ENCODE results near the gene CSNK2A1.
"Not testable (repeated sequence)": the region's sequence is repeated elsewhere in the genome, so short reads cannot be mapped to it uniquely, and the experiment has no call there.

Gene CSNK2A1

DNA sequence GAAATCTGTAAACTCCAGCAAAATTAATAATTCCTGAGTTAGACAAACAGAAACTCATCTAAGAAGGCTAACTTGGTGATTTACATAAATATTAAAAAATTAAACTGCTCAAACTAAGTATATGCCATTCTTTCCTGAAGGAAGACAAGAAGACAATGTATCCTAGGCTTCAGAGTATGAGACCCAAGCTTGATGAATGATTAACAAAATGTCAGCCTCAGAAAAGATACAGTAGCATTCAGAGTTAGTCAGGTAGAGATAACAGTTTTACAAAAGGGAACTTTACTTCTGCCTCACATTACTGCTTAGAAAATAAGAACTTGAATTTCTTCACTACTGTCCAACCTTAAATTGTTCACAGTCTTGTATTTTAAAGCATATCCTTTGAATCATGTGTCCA lies 12.0 kb downstream of the CSNK2A1 start:
- no peak for DNase-seq

DNA sequence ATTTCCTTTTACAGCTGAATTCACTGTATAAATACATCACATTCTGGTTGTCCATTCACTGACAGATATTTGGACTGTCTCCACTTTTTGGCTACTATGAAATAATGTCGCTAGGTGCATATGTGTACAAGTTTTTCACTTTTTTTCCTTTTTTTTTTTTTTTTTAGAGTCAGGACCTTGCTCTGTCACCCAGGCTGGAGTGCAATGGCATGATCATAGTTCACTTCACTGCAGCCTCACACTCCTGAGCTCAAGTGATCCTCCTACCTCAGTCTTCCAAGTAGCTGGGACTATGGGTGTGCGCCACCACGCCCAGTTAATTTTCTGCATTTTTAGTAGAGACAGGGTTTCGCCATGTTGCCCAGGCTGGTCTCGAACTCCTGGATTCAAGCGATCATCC lies 13.3 kb downstream of the CSNK2A1 start:
- no peak for DNase-seq

DNA sequence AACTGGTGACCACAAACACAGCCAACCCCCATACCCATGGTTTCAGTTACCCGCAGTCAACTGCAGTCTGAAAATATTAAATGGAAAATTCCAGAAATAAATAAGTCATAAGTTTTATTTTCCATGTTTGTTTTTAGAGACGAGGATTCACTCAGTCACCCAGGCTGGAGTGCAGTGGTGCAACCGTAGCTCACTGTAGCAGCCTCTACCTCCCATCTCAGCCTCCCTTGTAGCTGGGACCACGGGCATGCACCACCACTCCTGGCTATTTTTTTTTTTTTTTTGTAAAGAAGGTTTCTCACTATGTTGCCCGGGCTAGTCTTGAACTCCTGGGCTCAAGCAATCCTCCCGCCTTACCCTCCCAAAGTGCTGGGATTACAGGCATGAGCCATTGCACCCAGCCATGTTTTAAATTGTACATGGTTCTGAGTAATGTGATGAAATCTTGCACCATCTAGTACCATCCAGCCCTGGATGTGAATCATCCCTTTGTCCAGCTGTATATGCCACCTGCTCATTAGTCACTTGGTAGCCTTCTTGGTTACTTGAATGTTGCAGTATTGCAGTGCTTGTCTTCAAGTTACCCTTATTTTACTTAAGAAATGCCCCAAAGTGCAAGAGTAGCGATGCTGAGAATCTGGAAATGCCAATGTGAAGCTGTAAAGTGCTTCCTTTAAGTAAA lies 14.5 kb downstream of the CSNK2A1 start:
- DNase-seq = no peak

DNA sequence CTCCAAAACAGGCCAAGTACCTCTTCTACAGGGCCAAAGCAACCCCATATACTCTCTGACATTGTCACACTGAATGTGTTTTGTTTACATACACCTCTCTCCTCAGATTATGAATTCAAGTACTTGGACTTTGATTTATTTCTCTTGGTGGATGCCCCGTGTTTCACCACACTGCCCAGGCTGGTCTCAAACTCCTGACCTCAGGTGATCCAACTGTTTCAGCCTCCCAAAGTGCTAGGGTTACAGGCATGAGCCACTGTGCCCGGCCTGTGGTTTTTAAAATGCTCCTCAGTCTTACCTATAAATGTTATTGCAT lies 16.1 kb downstream of the CSNK2A1 start:
- DNase-seq = no peak

DNA sequence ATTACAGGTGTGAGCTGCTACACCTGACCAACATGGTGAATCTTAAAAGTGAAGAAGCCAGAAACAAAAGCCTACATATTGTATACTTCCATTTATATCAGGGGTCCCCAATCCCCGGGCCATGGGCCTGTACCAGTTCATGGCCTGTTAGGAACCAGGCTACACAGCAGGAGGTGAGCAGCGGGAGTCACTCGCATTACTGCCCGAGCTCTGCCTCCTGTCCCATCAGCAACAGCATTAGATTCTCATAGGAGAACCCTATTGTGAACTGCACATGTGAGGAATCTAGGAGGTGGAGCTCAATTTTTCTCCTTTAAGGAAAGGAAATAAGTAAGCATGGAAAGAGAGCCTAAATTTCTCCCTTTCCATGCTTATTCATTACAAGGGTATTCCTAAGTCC lies 21.7 kb downstream of the CSNK2A1 start:
- no peak for DNase-seq

DNA sequence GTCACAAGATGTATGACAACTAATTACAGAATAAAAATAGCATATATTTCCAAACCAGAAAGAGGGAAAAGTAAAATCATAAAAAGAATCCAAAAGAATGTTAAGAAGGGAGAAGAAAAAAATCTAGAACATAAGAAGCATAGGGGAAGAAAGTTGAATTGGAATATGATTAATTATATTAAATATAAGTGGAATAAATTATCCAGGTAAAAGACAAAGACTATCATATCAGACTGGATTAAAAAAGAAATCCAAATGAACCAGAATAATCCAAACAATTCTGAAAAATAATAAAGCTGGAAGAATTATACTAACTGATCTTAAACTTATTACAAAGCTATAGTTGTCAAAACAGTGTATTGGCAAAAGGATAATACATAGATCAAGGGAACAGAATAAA lies 23.6 kb downstream of the CSNK2A1 start:
- no peak for DNase-seq

DNA sequence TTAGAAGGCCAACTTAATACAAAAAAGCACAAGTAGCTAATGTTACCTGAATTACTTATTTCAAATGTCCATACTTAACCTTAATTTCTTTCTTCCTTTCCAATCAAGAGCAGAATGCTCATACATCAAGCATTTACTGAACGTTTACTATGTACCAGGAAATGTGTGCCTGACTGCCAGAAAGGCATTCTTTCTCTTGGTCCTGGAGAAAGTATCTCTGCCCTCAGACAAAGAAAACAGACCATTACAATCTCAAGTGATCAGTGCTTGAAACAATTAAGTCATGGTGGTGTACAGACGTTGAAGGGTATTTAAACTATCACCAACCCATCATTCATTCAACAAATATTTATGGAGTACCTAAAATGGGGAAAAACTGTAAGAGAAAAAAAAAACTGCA lies 26.4 kb downstream of the CSNK2A1 start:
- no peak for DNase-seq

DNA sequence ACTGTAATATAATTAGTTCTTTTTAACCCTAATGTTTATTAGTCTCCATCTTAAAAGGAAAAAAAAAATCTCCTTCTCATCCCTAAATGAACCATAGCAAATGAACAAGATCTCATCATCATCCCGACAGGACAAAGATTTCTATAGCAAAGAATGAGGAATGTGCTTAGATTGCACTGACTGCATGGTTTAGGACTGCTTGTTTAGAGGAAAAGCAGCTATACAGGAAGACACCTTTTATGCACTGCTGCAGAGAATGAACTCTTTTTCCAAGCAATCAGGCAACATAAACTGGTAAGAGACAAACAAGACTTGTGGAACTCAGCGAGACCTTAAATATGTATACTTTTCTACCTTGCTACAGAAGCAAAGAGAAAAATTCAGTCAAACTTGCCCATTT lies 26.8 kb downstream of the CSNK2A1 start:
- DNase-seq = no peak

DNA sequence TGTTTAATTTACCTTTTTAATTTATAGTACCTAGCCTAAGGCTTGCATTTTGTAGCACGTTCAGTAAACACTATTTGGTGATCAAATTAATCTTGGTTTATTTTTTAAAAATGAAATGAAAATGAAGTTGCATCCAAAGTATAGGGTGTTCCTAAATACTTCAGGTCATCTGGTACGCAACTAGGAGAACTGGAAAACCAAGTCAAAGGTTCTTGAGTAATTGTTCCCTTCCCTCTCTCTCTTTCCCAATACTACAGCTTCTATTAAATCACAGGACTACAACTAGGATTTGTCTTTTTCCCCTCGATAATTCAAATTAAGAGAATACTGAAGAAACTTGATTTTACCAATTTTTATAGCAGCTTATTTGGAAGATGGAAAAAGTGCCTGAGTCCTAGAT lies 27.9 kb downstream of the CSNK2A1 start:
- no peak for DNase-seq

DNA sequence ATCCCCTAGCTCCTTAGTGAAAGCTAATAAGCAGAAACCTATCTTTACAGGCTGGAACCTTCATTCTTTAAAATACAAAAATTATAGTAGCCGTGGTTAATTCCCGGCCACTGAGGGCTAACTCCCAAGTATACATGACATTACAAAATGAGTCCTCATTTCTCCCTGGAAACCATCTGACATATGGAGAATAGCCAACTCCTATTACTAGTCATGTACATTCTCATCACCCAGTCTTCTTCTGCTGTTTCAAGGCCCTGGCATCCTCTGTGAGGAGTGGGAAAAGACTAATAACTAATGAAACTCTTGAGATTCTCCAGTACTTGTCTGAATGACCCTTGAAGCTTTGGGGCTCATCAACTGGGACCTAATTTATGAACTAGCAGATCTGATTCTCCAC lies 30.2 kb downstream of the CSNK2A1 start:
- DNase-seq = no peak

DNA sequence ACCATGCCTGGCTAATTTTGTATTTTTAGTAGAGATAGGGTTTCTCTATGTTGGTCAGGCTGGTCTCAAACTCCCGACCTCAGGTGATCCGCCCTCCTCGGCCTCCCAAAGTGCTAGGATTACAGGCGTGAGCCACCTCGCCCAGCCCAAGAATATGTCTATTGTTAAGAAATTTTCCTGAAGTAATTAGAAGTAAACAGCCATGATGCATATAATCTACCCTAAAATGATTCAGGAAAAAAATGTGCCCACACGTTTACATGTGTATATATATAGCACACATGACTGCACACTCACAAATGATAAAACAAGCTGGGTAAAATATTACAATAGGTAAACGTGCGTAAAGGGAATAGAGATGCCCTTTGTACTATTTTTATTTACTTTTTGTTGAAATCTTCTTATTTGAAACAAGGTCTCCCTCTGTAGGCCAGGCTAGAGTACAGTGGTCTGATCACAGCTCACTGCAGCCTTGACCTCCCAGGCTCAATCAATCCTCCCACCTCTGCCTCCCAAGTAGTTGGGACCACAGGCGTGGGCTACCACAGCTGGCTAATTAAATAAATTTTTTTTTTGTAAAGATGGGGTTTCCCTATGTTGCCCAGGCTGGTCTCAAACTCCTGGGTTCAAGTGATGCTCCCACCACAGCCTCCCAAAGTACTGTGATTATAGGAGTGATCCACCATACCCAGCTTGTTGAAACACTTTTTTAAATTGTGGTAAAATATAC lies 33.1 kb downstream of the CSNK2A1 start:
- DNase-seq = not testable (repeated sequence)

DNA sequence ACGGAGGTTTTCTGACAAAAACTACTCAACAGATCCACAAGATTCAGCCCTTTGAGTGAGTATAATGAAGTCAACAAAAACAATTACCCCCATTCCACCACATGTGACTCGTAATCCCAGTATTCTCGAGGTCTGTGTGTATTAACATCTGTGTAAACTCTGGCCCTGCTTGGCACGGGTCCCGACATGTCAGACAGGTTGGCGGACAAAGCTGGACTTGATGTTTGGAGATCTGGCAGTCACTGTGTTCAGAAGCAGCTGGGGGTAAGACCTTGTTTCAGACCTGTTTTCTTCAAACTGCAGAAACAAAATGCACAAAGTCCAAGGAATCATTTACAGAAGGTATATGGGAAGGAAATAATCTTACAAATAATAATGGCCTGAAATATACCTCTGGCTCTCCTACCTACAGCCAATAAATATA lies 35.2 kb downstream of the CSNK2A1 start:
- not testable (repeated sequence) for DNase-seq

DNA sequence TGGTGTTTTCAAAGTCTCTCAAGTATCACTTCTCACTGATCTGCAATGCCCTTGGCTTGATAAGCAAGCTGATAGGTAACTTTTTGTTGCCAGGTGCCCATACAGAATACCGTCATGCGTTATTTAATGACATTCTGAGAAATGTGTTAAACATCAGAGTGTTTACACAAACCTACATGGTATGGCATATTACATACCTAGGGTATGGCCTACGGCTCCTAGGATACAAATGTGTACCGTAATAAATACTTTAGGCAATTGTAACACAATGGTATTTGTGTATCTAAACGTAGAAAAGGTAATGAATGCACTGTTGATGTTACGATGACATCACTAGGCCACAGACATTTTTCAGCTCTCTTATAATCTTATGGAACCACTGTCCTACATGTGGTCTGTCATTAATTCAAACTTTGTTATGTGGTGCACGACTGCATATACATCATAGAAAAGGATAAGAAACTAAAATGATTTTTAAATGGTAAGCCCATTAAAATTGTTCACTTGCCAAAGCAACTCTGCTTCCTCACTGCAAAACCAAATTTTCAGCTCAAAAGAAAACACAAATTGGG lies 35.7 kb downstream of the CSNK2A1 start:
- DNase-seq = no peak

DNA sequence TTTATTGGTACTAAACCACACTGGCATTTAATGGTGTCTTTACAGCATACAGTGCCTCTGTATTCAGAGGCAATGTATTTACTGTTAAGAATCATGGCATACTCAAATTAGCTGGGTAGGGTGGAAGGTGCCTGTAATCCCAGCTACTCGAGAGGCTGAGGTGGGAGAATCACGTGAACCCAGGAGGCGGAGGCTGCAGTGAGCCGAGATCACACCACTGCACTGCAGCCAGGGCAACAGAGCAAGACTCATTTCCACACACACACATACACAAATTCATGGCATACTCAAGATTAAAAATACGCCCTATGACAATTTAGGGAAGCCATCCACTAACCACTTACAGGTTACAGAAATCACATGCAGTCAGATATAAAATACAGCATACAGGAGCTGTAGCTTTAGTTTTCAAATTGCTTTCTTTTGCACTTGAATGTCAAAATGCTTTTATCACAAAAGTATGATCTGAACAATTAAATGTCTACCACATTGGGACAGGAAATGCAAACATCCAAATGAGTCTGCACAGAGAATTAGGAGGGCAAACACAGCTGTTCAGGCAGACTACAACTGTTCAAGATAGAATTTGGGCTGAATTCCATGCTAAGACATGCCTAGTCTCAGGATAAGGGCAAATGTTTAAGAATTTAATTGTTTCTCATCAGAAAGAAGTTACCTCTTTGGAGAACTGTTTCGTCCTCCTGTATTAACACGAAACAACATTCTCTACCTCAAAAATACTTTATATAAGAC lies 36.4 kb downstream of the CSNK2A1 start:
- DNase-seq = no peak

DNA sequence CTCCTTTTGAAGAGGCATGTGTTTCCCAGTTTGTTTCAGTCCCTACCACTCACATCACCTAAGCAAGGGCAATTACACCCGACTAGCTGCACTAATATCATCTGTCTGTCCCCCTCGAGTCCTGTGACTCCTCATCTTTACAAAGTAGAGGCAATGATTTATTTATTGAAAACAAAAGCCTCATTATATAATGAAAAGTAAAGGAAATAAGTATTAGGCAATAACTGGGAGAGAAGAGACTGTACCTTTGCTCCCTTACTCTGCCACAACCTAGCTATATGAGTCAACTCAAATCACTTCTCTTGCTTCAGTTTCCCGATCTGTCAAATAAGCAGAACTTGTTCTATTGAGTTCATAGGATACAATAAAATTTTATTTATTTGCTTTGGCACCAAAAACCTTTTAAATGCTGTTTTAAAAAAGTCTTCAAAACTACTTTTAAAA lies 38.9 kb downstream of the CSNK2A1 start:
- no peak for DNase-seq

DNA sequence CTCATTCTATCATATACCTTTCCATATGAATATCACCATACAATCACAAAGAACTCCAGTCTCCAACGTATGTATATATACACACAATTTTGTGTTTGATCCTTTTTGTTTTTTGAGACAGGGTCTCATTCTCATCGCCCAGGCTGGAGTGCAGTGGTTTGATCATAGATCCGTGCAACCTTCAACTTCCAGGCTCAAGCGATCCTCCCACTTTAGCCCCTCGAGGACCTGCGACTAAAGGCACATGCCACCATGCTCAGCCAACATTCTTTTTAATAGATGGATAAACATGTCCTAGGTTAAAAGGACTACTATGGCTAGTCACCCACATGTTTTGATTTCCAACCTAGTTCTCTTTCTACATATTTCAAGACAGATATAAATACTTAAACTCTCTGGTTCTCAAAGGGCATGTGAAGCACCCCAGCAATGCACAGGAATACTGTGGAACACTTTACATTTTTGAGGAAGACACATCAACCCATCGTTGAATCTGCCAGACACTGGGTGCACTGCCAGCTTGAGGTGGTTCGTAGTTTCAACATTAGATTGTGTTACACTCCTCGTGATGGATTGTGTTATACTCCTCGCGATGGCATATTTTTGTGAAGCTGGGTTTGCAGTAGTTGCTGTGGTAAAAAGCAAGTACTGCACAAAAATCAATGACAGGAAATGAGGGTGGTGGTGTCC lies 40.4 kb downstream of the CSNK2A1 start:
- DNase-seq = no peak

DNA sequence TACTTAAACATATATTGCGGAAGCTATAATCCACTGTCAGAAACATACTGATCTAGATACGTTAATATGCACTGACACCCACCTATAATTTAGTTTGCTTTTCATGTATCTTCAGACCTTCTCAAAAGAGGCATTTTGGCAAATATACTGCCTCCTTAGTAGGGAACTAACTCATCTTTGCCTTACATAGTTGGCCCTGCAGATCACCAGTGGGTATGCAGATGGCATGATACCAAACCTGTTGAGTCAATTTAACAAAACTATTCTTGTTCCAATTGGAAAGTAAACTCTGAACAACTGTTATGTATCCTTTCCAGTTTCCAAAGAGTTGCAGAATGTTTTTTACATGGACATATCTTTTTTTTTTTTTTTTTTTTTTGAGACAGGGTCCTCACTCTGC lies 45.6 kb downstream of the CSNK2A1 start:
- DNase-seq = no peak

DNA sequence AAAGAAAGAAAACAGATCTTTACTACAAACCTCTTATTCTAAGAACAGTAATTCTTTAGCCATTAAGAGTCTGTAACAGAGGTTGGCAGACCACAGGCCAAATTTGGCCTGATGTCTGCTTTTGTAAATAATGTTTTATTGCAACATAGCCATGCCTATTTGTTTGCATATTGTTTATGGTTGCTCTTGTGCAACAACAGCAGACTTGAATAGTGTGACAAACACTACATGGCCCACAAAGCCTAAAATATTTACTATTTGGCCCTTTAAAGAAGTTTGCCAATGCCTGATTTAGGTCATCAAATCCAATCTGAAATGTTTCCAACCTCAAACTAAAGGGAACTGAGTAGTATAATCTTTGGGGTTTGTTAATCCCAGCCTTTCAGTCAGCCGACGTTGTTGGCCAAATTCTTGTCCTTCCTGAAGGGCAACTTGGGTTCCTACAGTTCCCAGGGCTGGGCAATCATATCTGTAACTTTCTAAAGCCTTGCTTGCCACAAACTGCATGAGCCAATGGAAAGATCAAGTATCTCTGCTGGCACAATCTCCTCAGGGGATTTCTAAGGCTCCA lies 47.4 kb downstream of the CSNK2A1 start:
- no peak for DNase-seq

DNA sequence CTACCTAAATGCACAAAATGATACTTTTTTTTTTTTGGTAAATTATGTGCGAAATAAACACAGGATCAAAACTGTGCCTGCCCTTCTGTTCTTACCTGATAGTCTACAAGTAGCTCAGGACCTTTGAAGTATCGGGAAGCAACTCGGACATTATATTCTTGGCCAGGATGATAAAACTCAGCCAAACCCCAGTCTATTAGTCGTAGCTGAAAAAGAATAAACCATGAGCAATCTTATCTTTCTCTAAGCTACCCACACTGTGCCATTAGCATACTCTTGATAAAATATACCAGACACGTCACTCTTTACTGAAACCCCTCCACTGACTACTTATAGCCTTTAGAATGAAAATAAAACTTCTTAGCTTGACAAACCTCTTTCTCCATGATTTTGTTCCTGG lies 51.4 kb downstream of the CSNK2A1 start:
- DNase-seq = no peak

DNA sequence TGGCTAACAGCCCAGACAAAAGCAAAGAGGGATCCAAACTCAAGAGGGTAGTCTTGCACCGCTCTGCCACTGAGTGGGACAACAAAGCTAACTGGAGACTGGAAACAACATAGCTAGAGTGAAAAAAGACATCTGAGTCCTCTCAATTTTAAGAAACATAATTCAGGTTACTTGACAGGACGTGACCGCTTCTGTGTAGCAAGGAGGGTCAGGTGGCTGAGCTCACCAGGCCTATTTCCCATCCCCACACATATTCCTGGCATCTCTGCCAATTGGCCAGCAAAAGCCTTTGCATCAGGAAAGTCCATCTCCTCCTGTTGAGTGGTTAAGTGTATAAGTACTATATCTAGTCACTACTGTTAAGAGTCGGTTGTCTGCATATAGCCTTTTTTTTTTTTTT lies 55.9 kb downstream of the CSNK2A1 start:
- no peak for DNase-seq

DNA sequence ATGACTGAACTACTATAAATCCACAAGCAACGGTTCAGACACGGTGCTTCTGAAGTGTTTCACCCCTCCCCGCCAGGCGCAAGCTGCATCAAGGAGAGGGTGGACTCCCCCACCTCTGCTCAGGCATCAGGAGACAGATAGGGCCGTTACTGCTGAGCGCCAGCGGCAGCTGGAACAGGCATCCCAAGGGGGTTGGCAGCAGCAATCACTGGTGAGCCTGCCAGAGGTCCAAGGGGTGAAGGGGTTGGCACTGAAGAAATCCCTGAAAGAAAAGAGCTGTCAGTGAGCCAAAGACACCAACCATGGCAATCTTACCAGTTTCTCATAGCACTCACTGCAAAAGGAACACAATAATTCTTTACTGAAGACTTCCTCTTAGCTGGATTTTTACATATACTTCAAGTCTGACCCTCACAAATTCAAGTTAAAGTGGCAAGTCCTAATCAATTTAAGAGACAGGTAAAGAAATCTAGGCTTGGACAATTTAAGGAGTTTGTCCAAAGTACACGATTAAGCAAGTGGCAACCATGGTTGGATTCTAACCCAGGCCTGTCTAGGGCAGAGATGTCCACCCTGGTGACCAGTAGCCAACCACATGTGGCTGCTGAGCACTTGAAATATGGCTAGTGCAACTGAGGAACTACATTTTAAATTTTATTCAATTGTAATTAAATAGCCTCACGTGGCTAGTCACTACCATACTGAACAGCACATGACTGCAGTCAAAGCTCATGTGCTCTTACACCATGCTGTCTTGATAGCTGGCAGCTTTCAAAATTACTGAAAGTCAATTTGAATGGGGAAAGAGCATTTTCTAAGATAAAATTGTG lies 59.6 kb downstream of the CSNK2A1 start:
- peak; percentile 8 for DNase-seq

DNA sequence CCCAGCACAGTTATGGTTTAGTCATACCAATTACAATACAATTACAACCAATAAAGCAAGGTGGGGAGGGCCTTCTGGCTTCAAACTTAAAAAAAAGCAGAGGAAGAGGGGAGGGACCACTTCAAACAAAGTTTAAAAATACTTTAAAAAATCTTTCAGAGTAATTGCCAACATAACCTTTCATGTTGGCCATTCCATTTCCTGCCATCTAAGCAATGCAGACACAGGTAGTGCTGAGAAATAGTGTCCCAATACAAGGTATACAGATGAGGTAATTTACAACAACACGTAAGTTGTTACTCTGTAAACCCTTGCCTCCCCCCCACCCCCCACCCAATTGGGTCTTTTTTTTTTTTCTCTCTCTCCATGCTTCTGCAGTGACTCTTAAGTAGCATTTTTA lies 62.4 kb downstream of the CSNK2A1 start:
- no peak for DNase-seq
